IPS-18c (cell line): ENCODE measurements around the gene GPHA2.
"Not testable (repeated sequence)": the region's sequence is repeated elsewhere in the genome, so short reads cannot be mapped to it uniquely, and the experiment has no call there.

Experiments used
- H3K4me3 ChIP-seq: 2 replicates; pipeline ENCODE4 v1.7.0; 2013; ENCODE audit warnings: low read depth, mild to moderate bottlenecking, low read length, moderate library complexity; ENCODE audit not compliant: insufficient read depth
- H3K9me3 ChIP-seq: one replicate; pipeline ENCODE4 v1.6.1; 2013; ENCODE audit warnings: mild to moderate bottlenecking, low read length, moderate library complexity; ENCODE audit not compliant: control insufficient read depth, insufficient read depth

GPHA2 gene

GRCh38 chr11:64935359-64936081, at the start of gene GPHA2:
TSS of gene GPHA2 (minus strand) at chr11:64935893. CDS start at chr11:64935460, 433 bp downstream.
- Histone ChIP-seq H3K4me3 (no peak within 1 kb of the TSS), H3K9me3 (no peaks in the 10 kb centered on the region)

GRCh38 chr11:64983339-64983738, 47.6 kb upstream of the GPHA2 start:
- H3K9me3 ChIP-seq, H3K4me3 ChIP-seq: not testable (repeated sequence)

GRCh38 chr11:64976651-64977050, 41.0 kb upstream of the GPHA2 start:
- no peak overlapping the region for H3K4me3 ChIP-seq
- H3K9me3 ChIP-seq, result no peaks in the 10 kb centered on the region

GRCh38 chr11:64974124-64974523, 38.4 kb upstream of the GPHA2 start:
- no peaks in the 10 kb centered on the region for H3K9me3 ChIP-seq
- H3K4me3 ChIP-seq, result no peak overlapping the region

- Histone ChIP-seq H3K9me3 (no peaks in the 10 kb centered on the region), H3K4me3 (no peak within 1 kb of the TSS)
Measured at GRCh38 chr11:64971421-64972233, 35.9 kb upstream of the GPHA2 start, which contains the start of gene MAJIN. TSS of gene MAJIN (minus strand) at chr11:64972108. CDS start at chr11:64959405, 12,703 bp downstream.

- no peaks in the 10 kb centered on the region for H3K9me3 ChIP-seq
- no peak overlapping the region for H3K4me3 ChIP-seq
Measured at GRCh38 chr11:64970731-64971151, 35.0 kb upstream of the GPHA2 start.

GRCh38 chr11:64969209-64969608, 33.5 kb upstream of the GPHA2 start:
- Histone ChIP-seq H3K4me3 (no peak overlapping the region), H3K9me3 (no peaks in the 10 kb centered on the region)

GRCh38 chr11:64967375-64967774, 31.7 kb upstream of the GPHA2 start:
- Histone ChIP-seq H3K4me3 (no peak overlapping the region), H3K9me3 (no peaks in the 10 kb centered on the region)

- no peak overlapping the region for H3K4me3 ChIP-seq
Measured at GRCh38 chr11:64963072-64963631, 27.5 kb upstream of the GPHA2 start.

GRCh38 chr11:64960719-64961118, 25.0 kb upstream of the GPHA2 start:
- H3K9me3 ChIP-seq, result no peaks in the 10 kb centered on the region
- no peak overlapping the region for H3K4me3 ChIP-seq

More at GRCh38 chr11:64963072-64963631, 27.5 kb upstream of the GPHA2 start:
- H3K9me3 ChIP-seq, result no peaks in the 10 kb centered on the region

GRCh38 chr11:64959498-64959897, 23.8 kb upstream of the GPHA2 start:
- H3K9me3 ChIP-seq, result no peaks in the 10 kb centered on the region

GRCh38 chr11:64954201-64954600, 18.5 kb upstream of the GPHA2 start:
- Histone ChIP-seq H3K9me3 (no peaks in the 10 kb centered on the region), H3K4me3 (no peak overlapping the region)

More at GRCh38 chr11:64959498-64959897, 23.8 kb upstream of the GPHA2 start:
- no peak overlapping the region for H3K4me3 ChIP-seq

GRCh38 chr11:64951529-64951928, 15.8 kb upstream of the GPHA2 start:
- Histone ChIP-seq H3K9me3 (no peaks in the 10 kb centered on the region), H3K4me3 (no peak overlapping the region)

- Histone ChIP-seq H3K9me3 (no peaks in the 10 kb centered on the region), H3K4me3 (no peak overlapping the region)
Measured at GRCh38 chr11:64947208-64947814, 11.6 kb upstream of the GPHA2 start.

GRCh38 chr11:64936539-64936938, 846 bp upstream of the GPHA2 start:
- Histone ChIP-seq H3K4me3 (no peak overlapping the region), H3K9me3 (no peaks in the 10 kb centered on the region)

GRCh38 chr11:64934682-64935358, 873 bp downstream of the GPHA2 start:
- Histone ChIP-seq H3K4me3 (no peak overlapping the region), H3K9me3 (no peaks in the 10 kb centered on the region)
